Astrocyte (in vitro differentiated cells and primary cell): ENCODE measurements around the gene LILRB2. TPM values are rescaled to one million over a fixed set of nuclear protein-coding genes. Genes with fewer than 3 reads are reported as not detected.

ENCODE experiments used
- DNase-seq: peaks from one replicate; pipeline ENCODE4 v3.0.0-alpha.2; 2010; ENCODE audit warnings: low read depth
- FAIRE-seq: peaks from 2 replicates; lab custom pipeline; 2011; peaks lifted over from hg19 to GRCh38; lab: Jason Lieb, UNC
- H2AFZ ChIP-seq: 2 replicates; pipeline ENCODE4 v1.6.0; 2012; ENCODE audit warnings: low read depth, low read length, inconsistent platforms
- H3K27ac ChIP-seq: 2 replicates; pipeline ENCODE4 v1.5.1; 2011; ENCODE audit warnings: low read depth, low read length, inconsistent platforms
- H3K27me3 ChIP-seq: 2 replicates; pipeline ENCODE4 v1.6.0; 2011; ENCODE audit warnings: low read length, inconsistent platforms; ENCODE audit not compliant: insufficient read depth
- H3K36me3 ChIP-seq: 2 replicates; pipeline ENCODE4 v1.5.1; 2011; ENCODE audit warnings: low read length, inconsistent platforms; ENCODE audit not compliant: insufficient read depth
- H3K4me1 ChIP-seq: 2 replicates; pipeline ENCODE4 v1.5.1; 2011; ENCODE audit warnings: low read length, inconsistent platforms; ENCODE audit not compliant: insufficient read depth
- H3K4me2 ChIP-seq: 2 replicates; pipeline ENCODE4 v1.6.0; 2012; ENCODE audit warnings: low read length, inconsistent platforms
- H3K4me3 ChIP-seq: 2 replicates; pipeline ENCODE4 v1.5.1; 2011; ENCODE audit warnings: low read depth, mild to moderate bottlenecking, low read length, inconsistent platforms; ENCODE audit not compliant: insufficient read depth
- H3K79me2 ChIP-seq: 2 replicates; pipeline ENCODE4 v1.6.0; 2012; ENCODE audit warnings: mild to moderate bottlenecking, low read length, inconsistent platforms; ENCODE audit not compliant: insufficient read depth
- H3K9ac ChIP-seq: 2 replicates; pipeline ENCODE4 v1.6.0; 2012; ENCODE audit warnings: mild to moderate bottlenecking, low read length, inconsistent platforms
- H3K9me3 ChIP-seq: 2 replicates; pipeline ENCODE4 v1.5.1; 2012; ENCODE audit warnings: low read depth, mild to moderate bottlenecking, low read length, inconsistent platforms; ENCODE audit not compliant: insufficient read depth
- H4K20me1 ChIP-seq: 2 replicates; pipeline ENCODE4 v1.6.0; 2012; ENCODE audit warnings: low read length, inconsistent platforms; ENCODE audit not compliant: insufficient read depth
- H3K27ac Mint-ChIP-seq: one replicate; pipeline ENCODE4 v1.8.0; 2021; ENCODE audit warnings: mild to moderate bottlenecking, mixed read lengths; ENCODE audit not compliant: unreplicated experiment
- H3K27me3 Mint-ChIP-seq: one replicate; pipeline ENCODE4 v1.8.0; 2021; ENCODE audit warnings: low read depth, mixed read lengths; ENCODE audit not compliant: unreplicated experiment
- H3K36me3 Mint-ChIP-seq: one replicate; pipeline ENCODE4 v1.8.0; 2021; ENCODE audit warnings: low read depth, mixed read lengths; ENCODE audit not compliant: unreplicated experiment
- H3K4me1 Mint-ChIP-seq: one replicate; pipeline ENCODE4 v1.8.0; 2021; ENCODE audit warnings: low read depth, mixed read lengths; ENCODE audit not compliant: unreplicated experiment
- H3K4me3 Mint-ChIP-seq: one replicate; pipeline ENCODE4 v1.8.0; 2021; ENCODE audit warnings: mild to moderate bottlenecking, moderate library complexity, mixed read lengths; ENCODE audit not compliant: unreplicated experiment
- H3K9me3 Mint-ChIP-seq: one replicate; pipeline ENCODE4 v1.8.0; 2021; ENCODE audit warnings: mild to moderate bottlenecking, mixed read lengths; ENCODE audit not compliant: unreplicated experiment
- CTCF ChIP-seq: IDR thresholded peaks from 2 replicates; pipeline ENCODE4 v1.5.1; 2011; ENCODE audit warnings: low read depth, mild to moderate bottlenecking, inconsistent platforms, low read length, moderate library complexity; ENCODE audit not compliant: insufficient read depth
- EZH2 ChIP-seq: IDR thresholded peaks from 2 replicates; pipeline ENCODE4 v1.6.1; 2012; ENCODE audit warnings: mild to moderate bottlenecking, low read length, inconsistent platforms; ENCODE audit not compliant: insufficient read depth
- total RNA-seq: library from RNA; stranded (reverse); gene quantifications from 2 replicates; pipeline ENCODE4 v1.2.1, GENCODE V29; 2021

LILRB2 gene
- total RNA-seq, 1 donor from 2014 or later: not detected

- Histone ChIP-seq H3K4me1 (no peaks in the 10 kb centered on the region), H3K27ac (no peak overlapping the region)
- FAIRE-seq: no peak
These were observed 30.6 kb upstream of the LILRB2 start for GRCh38 chr19:54311486-54311885.

GRCh38 chr19:54310543-54310942, 29.6 kb upstream of the LILRB2 start:
- H3K4me2 ChIP-seq: no peak overlapping the region
- no peaks in the 10 kb centered on the region for H4K20me1 ChIP-seq
- Mint-ChIP-seq H3K9me3 (peaks cover 5% of the 10 kb centered on the region), H3K4me3 (no peak overlapping the region), H3K27me3 (peaks cover 45% of the 10 kb centered on the region), H3K36me3 (no peaks in the 10 kb centered on the region), H3K27ac (no peak overlapping the region), H3K4me1 (no peaks in the 10 kb centered on the region)
- no peak for TF ChIP-seq CTCF
- no peak for TF ChIP-seq EZH2
- FAIRE-seq (no peak), DNase-seq (no peak)
- no peak overlapping the region for H3K27ac ChIP-seq
- no peak overlapping the region for H3K9ac ChIP-seq
- H2AFZ ChIP-seq: no peak overlapping the region
- no peaks in the 10 kb centered on the region for H3K4me1 ChIP-seq
- no peaks in the 10 kb centered on the region for H3K79me2 ChIP-seq
- H3K36me3 ChIP-seq: no peaks in the 10 kb centered on the region
- H3K27me3 ChIP-seq: no peaks in the 10 kb centered on the region
- no peaks in the 10 kb centered on the region for H3K9me3 ChIP-seq
- H3K4me3 ChIP-seq: no peak overlapping the region

More at GRCh38 chr19:54311486-54311885, 30.6 kb upstream of the LILRB2 start:
- Mint-ChIP-seq H3K27me3 (peaks cover 47% of the 10 kb centered on the region), H3K27ac (no peak overlapping the region), H3K36me3 (no peaks in the 10 kb centered on the region), H3K4me1 (no peaks in the 10 kb centered on the region), H3K9me3 (peaks cover 5% of the 10 kb centered on the region), H3K4me3 (no peak overlapping the region)
- H3K9ac ChIP-seq: no peak overlapping the region
- H2AFZ ChIP-seq: no peak overlapping the region
- H3K4me3 ChIP-seq: no peak overlapping the region
- DNase-seq: no peak
- H4K20me1 ChIP-seq: no peaks in the 10 kb centered on the region
- TF ChIP-seq EZH2 (no peak), CTCF (no peak)
- no peak overlapping the region for H3K4me2 ChIP-seq
- no peaks in the 10 kb centered on the region for H3K36me3 ChIP-seq
- no peaks in the 10 kb centered on the region for H3K79me2 ChIP-seq
- no peaks in the 10 kb centered on the region for H3K9me3 ChIP-seq
- no peaks in the 10 kb centered on the region for H3K27me3 ChIP-seq

- Histone ChIP-seq H3K4me1 (no peaks in the 10 kb centered on the region), H3K4me3 (no peak overlapping the region), H3K27ac (no peak overlapping the region), H3K9ac (no peak overlapping the region), H3K9me3 (no peaks in the 10 kb centered on the region), H4K20me1 (no peaks in the 10 kb centered on the region), H2AFZ (no peak overlapping the region), H3K79me2 (no peaks in the 10 kb centered on the region), H3K36me3 (no peaks in the 10 kb centered on the region), H3K4me2 (no peak overlapping the region), H3K27me3 (no peaks in the 10 kb centered on the region)
- no peak for FAIRE-seq
- no peaks in the 10 kb centered on the region for H3K36me3 Mint-ChIP-seq
- DNase-seq: no peak
- peaks cover 51% of the 10 kb centered on the region for H3K27me3 Mint-ChIP-seq
- no peaks in the 10 kb centered on the region for H3K4me1 Mint-ChIP-seq
- TF ChIP-seq EZH2: no peak
- TF ChIP-seq CTCF: no peak
- H3K27ac Mint-ChIP-seq: no peak overlapping the region
- H3K9me3 Mint-ChIP-seq: peaks cover 5% of the 10 kb centered on the region
- no peak overlapping the region for H3K4me3 Mint-ChIP-seq
These were observed 28.9 kb upstream of the LILRB2 start for GRCh38 chr19:54309811-54310210.
